HG02571 (cell line): ENCODE data around the gene SLC6A7.

Source experiments
- ATAC-seq: cut with Tn5 transposase; IDR thresholded peaks from one replicate; pipeline ENCODE4 v1.9.1; 2021; ENCODE audit warnings: mild to moderate bottlenecking, moderate library complexity; ENCODE audit not compliant: unreplicated experiment

SLC6A7 gene

DNA sequence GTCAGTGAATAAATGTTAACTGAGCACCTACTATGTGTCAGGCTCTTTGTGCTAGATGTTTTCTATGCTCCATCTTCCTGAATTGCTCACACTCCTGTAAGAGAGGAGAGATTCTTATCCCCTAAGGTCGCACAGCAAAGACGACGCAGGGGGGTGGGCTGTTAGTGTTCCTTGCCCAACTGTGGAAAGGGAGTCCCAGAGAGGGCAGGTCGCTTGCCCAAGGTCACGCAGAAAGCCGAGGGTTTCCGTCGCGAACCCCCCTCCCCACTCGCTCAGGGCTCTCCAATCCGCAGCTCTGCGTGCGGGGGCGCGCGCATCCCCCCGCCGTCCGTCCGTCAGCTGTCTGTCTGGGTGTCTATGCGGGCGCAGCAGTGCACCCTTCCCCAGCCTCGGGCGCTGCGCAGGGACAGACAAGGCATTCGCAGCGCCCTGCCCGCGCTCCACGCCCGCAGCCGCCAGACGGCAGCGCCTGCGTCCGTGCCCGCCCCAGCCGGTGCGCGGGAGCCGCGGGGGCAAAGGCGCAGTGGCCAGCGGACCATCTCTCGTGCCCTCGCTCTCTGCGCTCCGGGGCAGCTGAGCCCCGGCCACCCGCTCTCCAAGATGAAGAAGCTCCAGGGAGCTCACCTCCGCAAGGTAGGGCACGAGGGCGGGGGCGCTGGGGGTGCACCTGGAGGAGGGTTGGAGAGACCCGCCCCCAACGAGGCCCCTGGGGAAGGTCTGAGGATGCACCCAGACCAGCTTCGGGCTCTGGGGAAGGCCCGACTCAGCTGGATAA, at the start of gene SLC6A7:
SLC6A7 (plus strand) TSS at position 335 of the 775 bp plus-strand sequence; CDS start at position 601, 266 bp downstream.
- no peak for ATAC-seq

DNA sequence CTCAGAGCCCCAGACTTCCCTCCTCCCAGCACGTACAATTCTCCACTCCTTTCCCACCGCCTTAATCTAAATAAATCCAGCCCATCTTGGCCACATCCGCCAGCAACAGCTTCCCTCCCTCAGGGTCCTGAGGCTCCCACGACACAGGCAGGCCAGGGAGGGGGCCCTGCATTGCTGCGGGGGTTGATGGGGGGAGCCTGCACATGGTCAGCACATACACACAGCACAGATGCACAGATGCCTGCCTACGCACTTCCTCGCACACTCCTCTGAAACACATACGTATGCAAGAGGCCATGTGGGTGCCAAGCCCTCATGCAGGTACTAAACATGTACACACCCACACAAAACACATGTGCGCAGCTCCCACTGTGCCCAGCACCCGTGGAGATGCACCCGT, 49.0 kb upstream of the SLC6A7 start:
- no peak for ATAC-seq

DNA sequence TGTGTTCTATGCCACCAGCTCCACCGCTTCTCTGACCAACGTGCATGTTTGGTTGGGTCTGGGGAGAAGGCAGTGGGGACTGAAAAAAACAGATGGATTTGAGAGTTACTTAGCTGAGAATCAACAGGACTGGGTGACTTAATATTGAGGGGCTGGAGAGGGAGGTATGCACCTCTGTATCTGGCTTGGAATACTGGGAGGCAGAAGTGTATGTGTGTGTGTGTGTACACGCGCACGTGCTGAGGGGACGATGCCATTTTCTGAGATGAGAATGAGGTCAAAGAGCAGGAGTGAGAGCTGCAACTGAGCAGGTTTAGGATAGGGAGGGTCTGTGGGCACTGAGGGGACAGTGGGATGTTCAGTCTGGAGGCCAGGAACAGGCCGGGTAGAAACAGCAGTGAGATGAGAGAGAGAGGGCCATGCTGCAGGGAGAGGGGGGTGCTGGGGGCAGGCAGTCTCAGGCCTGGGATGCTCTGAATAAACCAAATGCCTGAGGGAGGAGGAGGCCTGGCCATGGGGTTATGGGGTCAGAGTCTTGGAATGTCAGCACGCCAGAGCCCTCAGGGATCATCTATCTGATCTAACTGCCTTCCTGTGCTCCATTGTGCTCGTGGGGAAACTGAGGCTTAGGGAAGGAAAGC, 48.2 kb upstream of the SLC6A7 start:
- no peak for ATAC-seq

DNA sequence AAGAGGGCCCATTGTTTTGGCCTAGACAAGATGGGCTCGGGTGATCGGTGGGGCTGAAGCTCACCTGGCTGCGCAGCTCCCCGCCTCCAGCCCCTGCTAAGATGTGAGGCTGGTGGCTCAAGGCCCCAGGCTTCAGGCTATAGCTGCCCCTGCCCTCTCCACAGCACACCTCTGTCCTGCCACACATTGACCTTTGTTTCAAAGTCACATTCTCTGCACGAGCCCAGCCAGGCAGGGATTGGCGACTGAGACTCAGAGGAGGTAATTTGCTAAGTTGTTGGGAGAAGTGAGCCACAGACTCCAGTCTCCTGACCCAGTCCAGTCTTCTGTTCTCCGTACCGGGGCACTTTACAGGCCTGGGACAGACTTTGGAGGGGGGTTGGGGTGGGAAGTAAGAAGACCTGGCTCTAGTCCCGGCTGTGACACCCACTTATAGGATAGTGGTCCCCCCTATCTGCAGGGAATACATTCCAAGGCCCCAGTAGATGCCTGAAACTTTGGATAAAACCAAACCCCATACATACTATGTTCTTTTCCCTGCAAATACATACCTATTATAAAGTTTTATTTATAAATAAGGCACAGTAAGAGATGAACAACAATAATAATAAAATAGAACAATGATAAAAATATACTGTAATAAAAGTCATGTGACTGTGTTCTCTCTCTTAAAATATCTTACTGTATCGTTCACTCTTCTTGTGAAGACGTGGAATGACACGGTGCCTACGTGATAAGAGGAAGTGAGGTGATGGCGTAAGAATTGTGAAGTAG, 47.5 kb upstream of the SLC6A7 start:
- ATAC-seq: no peak

DNA sequence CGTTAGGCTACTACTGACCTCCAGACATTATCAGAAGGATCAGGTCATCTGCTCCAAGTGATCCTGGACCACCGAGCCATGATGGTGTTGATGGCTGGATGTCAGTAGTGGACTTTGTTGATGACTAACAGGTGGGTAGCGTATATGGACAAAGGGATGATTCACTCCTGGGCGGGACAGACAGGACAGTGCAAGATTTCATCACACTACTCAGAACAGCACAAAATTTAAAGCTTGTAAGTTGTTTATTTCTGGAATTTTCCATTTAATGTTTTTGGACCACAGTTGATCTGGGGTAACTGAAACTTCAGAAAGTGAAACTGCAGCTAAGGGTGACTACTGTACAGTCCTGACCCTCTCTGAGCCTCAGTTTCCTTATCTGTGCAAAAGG, 46.9 kb upstream of the SLC6A7 start:
- ATAC-seq: no peak

DNA sequence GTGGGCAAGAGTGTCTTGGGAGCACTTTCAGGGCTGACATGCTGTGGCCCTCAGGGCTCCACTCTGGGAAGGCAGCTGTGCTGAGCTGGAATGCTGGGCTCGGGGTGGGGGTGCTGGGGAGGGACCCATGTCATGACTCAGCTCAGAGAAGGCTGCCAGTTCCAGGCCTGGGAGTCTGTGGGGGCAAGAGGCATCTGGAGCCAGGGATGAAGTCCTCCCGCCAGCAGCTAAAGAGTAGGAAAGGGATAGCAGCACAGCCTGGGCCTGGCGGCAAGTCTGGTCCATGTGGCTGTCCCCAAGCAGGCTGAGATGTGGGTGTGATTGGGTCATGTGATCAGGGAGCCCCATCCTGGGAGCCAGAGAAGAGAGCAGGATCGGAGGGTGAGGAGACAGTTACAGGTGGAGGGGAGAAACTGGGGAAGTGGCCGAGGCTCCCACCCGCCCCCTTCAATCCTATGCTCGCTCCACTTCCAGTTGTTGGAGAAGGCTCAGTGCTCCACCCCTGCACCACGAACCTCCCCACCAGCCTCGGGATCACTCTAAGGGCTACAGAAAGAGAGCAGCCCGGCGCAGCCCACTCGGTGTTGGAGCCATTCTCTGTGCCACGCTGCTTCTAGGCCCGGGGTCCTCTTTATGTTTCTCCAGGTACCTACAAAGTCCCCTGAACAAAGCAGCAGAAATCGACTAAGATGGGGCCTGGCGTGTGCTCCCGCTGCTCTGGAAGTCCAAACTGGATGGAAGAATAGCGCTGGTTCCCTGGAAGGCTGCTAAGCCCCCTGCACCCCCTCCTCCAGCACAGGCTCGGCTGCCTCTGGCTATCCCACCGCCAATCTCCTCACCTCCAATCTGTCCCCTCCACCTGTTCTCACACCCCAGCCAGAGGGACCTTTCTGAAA, 46.3 kb upstream of the SLC6A7 start:
- ATAC-seq: no peak

DNA sequence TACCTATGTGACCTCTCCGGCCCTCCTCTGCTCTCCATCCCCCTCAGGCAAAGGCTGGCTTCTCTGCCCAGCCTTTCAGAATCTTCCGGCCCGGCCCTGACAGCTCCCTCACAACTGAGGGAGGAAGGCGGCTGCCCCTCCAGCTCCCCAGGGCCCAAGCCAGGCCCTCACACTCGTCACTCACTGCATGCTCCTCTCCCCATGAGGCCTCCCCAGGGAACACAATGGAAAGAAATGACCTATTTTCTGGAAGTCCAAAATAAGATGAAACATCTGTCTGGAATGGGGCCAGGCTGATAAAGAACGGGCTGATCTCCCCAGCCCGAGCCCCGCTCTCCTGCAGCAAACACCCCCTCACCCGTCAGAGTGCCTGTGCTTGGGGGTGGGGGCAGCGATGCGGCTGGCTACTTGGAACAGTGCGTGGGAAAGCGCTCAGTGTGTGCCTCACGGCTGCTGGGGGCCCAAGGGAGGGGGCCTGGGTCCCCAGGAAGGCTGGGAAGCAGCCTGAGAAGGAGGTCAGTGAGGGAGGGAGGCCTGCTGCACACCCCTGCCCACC, 45.5 kb upstream of the SLC6A7 start:
- no peak for ATAC-seq

DNA sequence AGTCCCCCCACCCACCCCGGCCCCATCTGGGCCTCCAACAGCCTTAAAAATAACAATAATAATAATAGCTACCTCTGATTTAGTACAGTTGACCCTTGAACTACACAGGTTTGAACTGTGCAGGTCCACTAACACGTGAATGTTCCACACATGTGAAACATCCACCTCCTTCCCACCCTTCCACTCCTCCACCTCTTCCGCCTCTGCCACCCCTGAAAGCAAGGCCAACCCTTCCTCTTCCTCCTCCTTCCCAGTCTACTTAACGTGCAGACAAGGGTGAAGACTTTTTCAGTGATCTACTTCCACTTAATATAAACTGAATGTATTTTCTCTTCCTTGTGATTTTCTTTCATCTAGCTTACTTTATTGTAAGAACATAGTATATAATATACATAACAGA, 45.0 kb upstream of the SLC6A7 start:
- ATAC-seq: no peak

DNA sequence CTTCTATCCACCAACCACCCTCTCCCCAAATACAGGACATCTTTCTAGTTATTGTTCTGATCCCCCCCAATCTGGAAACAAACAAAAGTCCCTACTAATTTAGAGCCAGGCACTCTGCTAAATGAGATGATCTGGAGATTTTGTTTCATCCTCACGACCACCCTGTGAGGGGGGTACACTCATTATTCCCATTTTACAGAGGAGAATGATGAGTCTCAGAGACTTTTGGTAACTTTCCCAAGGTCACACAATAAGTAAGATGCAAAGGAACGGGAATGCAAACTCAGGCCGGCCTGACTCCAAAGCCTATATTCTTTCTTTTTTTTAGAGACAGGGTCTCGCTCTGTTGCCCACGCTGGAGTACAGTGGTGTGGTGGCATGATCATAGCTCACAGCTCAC, 43.6 kb upstream of the SLC6A7 start:
- no peak for ATAC-seq

DNA sequence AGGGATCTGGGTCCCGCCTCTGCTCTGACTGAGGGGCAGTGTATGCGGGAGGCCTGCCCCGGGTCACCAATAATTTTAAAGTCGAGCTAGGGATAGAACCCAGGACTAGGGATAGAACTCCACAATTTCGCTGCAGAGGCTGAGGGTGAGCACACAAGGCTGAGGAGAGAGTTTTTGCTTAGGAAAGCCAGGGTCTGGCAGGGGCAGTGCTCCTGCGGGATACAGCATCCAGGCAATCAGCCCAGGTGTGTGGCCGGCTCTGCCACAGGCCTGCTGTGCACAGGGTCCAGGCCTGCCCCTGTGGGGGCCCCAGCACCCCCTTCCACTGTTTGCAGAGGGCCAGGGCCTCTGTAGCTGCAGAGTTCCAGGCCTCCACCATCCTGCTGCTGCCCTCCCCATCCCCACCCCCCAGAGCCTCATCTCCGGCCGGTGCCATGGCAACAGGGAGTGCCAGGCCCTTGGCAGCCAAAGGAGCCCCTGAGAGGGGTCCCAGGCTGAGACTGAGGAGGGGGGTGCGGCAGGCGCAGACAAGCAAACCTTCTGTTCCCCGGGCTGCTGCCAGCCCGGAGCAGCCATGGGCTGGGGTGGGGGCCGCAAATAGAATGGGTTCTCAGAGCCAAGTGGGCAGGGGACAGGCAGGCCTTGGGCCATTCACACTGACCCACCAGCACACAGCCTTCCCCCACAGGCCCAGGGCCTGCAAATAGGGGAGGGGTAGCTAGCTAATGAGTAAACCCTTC, 42.8 kb upstream of the SLC6A7 start:
- ATAC-seq: no peak

DNA sequence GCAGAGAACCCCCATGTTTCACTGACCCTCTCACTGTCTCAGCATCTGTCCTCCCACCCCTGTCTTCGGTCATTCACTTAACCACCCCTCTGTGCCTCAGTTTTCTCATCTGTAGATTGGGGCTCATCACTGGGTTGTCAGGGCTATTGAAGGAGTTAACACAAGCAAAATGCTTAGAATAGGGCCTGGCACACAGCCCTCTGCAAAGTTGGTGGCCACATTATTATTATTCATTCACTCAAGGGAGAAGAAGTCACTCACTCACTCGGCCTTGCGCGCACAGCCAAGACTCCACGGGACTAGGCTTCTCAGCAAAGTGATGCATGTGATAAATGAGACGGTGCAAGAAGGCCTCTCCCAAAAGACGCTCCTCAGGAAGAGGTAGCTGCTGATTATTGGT, 42.2 kb upstream of the SLC6A7 start:
- ATAC-seq: no peak

DNA sequence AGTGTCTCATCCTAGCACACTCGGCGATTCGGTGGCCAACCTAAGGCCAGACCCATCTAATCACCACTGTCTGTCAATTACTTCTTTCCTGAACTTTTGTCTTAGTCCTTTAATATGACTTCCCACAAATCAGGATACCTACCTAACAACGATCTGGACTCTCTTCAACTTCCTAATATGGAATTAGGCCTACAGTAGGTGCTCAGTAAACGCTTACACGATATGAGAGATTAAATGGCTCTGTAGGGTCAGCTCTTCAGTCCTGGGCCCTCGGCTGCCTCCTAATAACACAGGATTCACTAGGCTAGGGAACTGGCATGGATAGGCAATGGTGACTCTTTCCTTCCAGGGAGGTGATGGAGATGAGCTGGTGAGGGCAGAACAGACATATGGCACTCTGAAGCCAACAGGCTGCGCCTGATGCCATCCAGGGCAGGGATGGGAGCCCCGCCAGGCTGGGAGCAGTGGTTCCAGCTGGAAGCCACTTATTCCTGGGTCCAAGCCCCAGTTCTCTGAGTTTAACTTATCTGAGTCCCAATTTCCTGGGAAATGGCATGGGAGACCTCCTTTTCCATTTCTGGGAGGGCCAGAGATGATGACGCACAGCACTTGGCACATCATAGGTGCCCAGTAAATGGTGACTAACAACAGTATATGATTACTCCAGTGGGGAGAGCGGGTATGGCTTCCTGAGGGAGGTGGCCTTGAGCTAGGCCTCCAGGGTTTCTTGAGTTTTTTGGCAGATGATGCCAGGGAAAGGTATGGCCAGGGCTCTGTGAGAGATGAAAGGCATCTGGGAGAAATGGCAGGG, 41.5 kb upstream of the SLC6A7 start:
- no peak for ATAC-seq

DNA sequence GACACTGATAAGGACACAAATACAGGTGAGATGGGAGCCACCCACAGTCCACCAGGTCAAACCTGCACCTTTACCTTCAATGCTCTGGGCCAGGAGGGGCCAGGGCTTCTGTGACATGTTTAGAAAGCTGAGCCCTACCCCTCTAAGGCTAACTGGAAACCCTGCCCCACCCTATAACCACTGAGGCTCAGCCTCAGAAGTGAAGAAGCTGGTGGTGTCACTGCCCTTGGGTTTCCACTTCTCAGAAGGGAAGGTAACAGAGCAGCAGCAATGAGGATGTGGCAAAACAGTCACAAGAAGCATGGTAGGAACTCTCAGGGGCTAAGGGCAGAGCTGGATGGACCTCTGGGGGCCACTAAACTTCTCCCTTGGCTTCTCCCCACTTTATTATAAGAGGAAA, 40.2 kb upstream of the SLC6A7 start:
- no peak for ATAC-seq

DNA sequence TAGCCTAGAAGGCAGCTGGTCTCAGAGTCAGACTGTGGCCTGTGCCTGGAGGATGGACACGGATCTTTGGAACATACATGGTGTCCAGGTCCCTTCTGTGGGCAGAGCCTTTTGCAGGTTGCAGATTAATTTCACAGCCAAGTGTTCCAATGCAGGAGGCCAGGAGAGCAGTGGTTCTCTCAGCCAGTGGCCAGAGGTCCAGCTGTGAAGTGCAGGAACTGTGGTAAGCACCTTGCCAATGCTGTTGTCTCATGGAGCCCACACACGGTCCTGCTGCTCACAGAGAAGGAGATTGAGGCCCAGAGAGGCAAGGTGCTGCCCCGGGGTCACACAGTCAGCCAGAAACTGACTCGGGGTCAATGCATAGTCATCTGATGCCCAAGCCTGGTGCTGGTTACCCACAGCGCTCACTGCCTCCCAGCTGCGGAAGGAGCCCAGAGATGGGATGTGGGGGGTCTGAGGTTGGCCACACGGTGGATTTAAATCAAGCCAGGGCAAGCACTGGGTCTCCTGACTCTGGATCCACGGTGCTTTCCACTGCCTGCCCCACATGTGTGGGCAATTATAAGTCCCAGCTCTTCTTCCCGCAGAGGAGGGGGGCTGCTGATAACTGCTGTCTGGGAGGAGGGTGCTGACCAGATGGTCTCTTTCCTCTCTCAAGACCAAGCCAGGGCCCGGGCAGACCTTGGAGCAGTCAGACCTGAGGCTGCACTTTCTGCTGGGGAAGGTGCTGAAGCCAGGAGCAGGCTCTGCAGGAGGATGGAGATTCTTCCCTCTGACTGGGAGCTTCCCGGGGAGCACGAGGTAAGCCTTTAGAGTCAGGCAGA, 37.0 kb upstream of the SLC6A7 start:
- no peak for ATAC-seq

DNA sequence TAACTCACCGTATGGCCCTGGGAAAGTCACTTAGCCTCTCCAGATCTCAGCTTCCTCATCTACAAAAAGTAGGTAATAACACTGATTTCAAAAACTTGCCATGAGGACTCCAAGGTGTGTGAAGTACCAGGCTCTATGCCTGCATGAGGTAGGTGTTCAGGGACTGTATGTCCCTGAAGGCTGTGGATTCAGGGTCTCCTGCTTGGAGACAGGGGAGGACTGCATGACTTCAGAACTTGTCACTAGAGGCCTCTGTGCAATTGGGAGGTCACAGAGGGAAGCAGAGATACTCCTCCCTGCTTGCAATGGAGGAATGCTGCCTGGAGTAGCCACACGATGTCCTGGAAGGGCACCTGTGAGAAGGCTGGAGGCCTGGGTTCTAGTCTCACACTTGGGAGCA, 36.4 kb upstream of the SLC6A7 start:
- ATAC-seq: no peak

DNA sequence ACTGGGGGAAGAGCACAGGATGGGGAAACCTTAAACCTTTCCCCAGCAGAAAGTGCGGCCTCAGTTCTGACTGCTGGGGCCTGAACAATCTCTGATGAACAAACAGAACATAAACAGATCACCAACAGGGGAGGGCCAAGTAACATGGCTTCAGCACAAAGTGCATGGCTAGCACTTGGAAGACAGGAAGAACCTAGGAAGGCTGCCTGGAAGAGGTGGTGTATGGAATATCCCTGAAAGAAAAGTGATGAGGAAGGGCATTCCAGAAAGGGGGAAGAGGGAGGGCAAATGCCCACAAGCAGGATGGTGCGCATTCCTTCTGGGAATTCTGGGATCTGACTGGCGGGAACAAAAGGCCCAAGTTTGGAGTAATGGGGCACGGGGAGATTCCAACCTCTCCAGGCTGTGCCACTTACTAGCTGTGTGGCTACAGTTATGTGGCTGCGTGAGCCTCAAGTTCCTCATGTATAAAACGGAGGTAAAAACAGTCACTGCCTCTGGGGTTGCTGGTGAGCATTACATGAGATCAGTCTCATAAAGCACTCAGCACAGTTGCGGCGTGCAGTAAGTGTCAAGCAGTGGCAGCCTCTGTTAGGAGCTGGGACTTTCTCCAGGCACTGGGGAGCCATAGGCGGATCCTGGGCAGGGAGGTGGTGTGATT, 35.8 kb upstream of the SLC6A7 start:
- ATAC-seq: no peak

DNA sequence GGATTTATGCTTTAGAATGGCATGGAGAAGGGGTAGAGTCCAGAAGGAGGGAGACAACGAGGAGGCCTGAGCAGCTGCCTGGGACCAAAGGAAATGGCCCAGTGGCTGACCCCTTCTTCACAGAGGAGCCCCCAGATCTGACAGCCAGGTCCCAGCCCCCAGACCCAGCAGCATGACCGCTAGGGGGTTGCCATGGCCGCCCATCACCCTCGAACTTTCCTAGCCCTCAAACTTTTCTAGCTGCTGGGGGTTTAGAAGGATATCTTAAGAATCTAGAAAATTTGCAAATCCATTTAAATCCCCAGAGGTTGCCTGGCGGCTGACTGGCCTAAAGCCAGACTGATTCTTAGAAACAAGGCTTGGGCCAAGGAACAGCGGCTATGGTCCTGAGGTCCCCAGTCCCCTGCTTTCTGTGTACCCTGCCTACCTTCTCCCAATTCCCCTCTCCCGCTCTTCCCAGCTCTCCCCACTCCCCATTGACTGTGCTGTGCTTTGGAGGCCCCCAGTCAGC, 35.2 kb upstream of the SLC6A7 start:
- no peak for ATAC-seq
